Activated T-cell treated with anti-CD3 and anti-CD28 coated beads for 4 hours (primary cell): ENCODE data around the gene GPRIN3.
"Not testable (repeated sequence)": the region's sequence is repeated elsewhere in the genome, so short reads cannot be mapped to it uniquely, and the experiment has no call there.

Source experiments
- DNase-seq: peaks from one replicate; pipeline ENCODE4 v3.0.0-alpha.2; 2020

GPRIN3 gene

GRCh38 chr4:89204624-89205023, 103.0 kb downstream of the GPRIN3 start:
- DNase-seq: no peak

- DNase-seq: no peak
Observed at GRCh38 chr4:89203902-89204301, 103.7 kb downstream of the GPRIN3 start.

- DNase-seq: not testable (repeated sequence)
Observed at GRCh38 chr4:89199394-89199793, 108.2 kb downstream of the GPRIN3 start.

- no peak for DNase-seq
Observed at GRCh38 chr4:89197920-89198319, 109.7 kb downstream of the GPRIN3 start.

- no peak for DNase-seq
Observed at GRCh38 chr4:89196745-89197144, 110.9 kb downstream of the GPRIN3 start.

GRCh38 chr4:89196056-89196674, 111.4 kb downstream of the GPRIN3 start:
- DNase-seq: no peak

GRCh38 chr4:89193843-89194242, 113.8 kb downstream of the GPRIN3 start:
- DNase-seq: no peak
